ENCODE data around the gene NPAS3.

NPAS3 gene

GRCh38 chr14:33554988-33555387 lies 616.3 kb downstream of the NPAS3 start:
- DNase-seq (ENCODE audit: low spot score) = no peak
- TF ChIP-seq, protein P1, sequence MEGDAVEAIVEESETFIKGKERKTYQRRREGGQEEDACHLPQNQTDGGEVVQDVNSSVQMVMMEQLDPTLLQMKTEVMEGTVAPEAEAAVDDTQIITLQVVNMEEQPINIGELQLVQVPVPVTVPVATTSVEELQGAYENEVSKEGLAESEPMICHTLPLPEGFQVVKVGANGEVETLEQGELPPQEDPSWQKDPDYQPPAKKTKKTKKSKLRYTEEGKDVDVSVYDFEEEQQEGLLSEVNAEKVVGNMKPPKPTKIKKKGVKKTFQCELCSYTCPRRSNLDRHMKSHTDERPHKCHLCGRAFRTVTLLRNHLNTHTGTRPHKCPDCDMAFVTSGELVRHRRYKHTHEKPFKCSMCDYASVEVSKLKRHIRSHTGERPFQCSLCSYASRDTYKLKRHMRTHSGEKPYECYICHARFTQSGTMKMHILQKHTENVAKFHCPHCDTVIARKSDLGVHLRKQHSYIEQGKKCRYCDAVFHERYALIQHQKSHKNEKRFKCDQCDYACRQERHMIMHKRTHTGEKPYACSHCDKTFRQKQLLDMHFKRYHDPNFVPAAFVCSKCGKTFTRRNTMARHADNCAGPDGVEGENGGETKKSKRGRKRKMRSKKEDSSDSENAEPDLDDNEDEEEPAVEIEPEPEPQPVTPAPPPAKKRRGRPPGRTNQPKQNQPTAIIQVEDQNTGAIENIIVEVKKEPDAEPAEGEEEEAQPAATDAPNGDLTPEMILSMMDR (IDR thresholded peaks at IDR 0.05; ENCODE audit: extremely low read depth, missing control alignments) = no peak

DNA sequence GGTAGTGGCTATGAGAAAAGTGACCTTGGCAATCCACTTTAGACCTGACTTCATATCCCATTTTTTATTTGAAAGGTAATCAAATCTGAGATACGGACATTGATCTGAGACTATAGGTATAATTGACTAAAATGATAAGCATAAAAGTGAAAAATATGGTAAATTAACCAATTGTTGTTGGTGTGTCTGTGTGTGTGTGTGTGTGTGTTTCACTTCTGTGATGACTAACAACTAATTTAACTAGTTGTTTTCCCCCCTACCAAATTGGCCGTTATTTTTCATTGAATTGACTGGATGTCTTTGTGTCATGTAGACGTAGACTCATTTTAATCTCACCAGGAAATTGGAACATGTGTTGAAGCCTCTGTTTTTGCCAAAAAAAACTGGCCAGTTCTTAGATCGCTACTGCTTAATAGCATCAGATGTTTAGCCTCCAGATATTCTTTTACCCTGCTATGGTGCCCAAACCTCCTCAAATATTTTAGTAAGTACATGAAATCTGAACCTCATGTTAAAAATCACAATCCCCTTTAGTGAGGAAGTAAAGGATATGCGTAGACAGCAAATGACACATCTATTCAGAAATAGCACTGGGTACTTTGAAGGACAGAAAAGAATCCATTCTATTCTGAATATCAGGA lies 617.2 kb downstream of the NPAS3 start:
- DNase-seq (ENCODE audit: low spot score) = no peak

DNA sequence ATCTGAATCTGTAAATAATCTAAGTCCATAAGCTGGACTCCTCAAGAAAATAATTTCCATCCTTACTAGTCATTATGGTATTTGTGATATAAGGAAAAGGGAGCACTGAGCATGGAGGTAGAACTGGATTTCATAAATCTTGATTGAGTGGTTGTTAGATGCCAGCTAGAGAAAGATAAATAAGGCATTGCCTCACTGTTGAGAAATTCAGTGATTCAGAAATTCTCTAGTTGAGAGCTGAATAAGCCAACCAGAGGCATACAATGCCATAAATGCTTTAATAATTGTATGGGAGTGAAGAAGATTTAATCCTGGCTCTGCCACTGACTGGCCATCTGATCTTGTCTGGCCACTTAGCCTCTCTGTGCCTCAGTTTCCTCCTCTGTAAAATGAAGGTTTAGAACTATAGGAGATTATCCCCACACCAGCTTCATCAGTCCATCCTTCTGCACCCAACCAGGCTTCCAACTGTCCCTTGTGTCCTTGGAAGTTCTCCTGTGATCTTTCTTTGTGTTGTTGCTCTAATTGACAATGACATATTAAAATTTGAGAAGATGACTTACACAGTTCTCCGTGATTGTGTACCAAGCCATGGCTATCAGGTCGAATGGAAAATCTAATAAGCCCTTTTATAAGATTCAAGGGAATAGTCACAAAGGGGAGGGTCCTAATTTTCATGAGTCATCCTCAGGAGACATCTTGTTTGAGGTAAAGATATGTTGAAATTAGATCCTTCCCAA lies 617.9 kb downstream of the NPAS3 start:
- TF ChIP-seq, protein P1 (IDR thresholded peaks at IDR 0.05; ENCODE audit: extremely low read depth, missing control alignments) = no peak

More for the DNA sequence above, 617.2 kb downstream of the NPAS3 start:
- TF ChIP-seq, protein P1 (IDR thresholded peaks at IDR 0.05; ENCODE audit: extremely low read depth, missing control alignments) = no peak

DNA sequence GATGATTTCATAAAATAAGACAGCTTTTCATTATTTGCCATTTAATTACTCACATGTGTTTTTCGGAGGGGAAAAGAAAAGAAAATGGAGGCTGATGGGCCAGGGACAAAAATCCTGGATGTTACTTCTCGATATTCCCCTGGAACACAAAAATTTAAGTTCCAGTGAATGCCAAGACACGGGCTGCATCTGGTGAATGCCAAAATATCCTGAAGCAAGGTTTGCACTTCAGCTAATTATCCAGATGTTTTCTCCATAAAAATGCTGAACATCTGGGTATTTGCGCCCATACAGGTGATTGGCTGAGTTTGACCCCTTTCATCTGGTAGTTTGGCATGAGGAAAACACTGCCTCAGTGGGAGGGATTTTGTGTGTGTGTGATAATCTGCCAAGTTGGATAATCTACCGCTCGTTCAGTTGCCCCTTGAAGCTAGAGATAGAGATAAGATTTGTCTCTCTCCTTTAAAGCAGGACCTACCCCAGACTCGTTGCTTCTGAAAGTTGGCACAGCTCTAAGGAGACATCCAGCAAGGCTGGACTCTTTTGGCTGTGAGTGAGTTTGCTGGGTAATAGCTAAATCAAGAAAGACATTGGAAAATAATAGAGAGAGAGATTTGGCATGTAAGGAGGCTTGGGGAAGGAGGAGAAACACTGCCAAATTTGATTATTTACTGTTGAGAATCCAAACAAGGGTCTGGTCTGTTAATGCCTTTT lies 622.2 kb downstream of the NPAS3 start:
- TF ChIP-seq, protein P1 (IDR thresholded peaks at IDR 0.05; ENCODE audit: extremely low read depth, missing control alignments) = no peak
- no peak for DNase-seq (ENCODE audit: low spot score)

More for the DNA sequence above, 617.9 kb downstream of the NPAS3 start:
- DNase-seq (ENCODE audit: low spot score) = no peak

GRCh38 chr14:33561488-33562175 lies 623.0 kb downstream of the NPAS3 start:
- DNase-seq (ENCODE audit: low spot score) = no peak
- TF ChIP-seq, protein P1 (IDR thresholded peaks at IDR 0.05; ENCODE audit: extremely low read depth, missing control alignments) = no peak

DNA sequence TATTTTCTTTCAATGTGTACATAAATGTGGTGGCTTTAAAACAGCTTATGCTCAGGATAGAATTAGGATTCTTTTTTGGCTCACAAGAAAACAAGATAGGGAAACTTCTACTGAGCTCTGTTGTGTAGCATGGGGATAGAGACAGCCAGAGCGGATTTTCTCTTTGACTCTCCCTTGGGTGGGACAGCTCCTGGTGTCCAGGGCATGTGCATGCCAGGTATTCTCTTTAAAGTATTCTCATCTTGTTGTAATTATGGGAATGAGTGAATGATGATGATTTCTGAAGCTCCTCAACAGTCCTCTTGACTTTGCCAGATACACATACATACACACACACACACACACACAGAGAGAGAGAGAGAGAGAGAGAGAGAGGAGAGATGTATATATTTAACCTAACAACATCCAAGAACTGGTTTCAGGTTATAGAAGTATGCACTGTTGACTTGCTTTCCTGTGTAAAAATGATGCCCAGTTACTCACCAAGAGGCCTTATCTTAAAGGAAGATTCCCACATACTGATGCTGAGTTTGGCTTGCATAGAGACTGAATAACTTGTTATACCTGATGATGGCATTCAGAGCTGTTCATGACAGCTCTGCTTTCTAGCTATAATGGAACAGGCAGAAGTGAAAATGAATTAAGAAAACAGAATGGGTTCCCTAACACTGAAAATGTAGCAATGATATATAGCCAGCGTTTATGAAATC lies 624.7 kb downstream of the NPAS3 start:
- DNase-seq (ENCODE audit: low spot score) = no peak

More for the DNA sequence above, 624.7 kb downstream of the NPAS3 start:
- TF ChIP-seq, protein P1 (IDR thresholded peaks at IDR 0.05; ENCODE audit: extremely low read depth, missing control alignments) = no peak

All from GM20000 (cell line).